Activated T-helper 1 cell treated with anti-CD3 and anti-CD28 coated beads, Interleukin-2, amount 50 U/mL, for 16 hours (primary cell): ENCODE measurements around the gene DVL2.

ENCODE experiments used
- DNase-seq, 2 donors: peaks; one replicate each; pipeline ENCODE4 v3.0.0-alpha.2; 2020; ENCODE audit warnings: low read depth in 1 of 2, low spot score in 1 of 2

DVL2 gene

DNA sequence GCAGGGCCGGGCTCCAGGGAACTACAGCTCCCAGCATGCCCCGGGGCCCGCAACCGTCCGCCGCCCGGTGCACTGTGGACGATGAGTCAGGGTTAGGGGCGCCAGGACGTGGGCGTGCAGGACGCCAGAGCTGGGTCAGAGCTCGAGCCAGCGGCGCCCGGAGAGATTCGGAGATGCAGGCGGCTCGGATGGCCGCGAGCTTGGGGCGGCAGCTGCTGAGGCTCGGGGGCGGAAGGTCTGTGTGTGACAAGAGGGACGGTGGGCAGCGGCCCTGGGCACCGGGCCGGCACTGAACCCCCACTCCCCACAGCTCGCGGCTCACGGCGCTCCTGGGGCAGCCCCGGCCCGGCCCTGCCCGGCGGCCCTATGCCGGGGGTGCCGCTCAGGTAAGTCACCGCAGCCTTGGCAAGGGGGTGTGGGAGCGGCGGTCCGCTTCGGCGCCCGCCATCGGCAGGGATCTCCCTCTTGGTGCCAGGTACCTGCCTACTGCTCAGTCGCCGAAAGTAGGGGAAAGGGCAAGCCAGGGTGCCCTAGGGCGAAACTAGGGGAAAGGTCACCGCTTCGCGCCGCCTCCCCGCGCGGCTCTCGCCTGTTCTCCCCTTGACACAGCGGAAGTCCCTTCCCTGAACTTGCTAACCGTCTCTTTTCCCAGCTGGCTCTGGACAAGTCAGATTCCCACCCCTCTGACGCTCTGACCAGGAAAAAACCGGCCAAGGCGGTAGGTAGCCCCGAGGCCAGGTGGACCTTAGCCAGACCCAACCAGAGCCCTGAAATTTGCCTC lies 14.3 kb downstream of the DVL2 start, which contains the start of the genes ACADVL and DLG4:
Gene ACADVL (plus strand): TSS at position 127 of the 781 bp plus-strand sequence. CDS start 47 bp downstream, at position 174.
Gene DLG4 (minus strand): TSS at position 25 of the 781 bp plus-strand sequence.
- DNase-seq, result peak; percentile 54 to 67

- no peak for DNase-seq
Observed at GRCh38 chr17:7219229-7219811, 15.0 kb downstream of the DVL2 start.

DNA sequence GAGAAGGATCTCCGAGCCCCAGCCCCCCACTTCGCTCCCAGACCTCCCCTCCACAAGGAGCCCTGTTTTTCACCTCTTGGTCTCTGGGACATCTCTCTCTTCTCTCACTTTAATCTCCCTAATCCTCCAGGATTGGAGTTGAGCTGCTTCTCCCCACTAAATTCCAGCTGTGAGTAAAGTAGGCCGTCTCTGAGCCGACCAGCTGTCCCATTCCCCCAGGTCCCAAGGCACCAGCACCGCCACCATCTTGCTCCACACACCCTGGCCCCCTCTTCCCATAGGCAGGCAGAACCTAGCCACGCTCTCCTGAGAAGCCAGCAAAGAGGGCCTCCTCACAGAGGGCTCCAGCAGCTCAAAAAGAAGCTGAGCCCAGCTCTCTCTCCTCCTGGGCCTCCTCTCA lies 15.6 kb downstream of the DVL2 start:
- no peak for DNase-seq

DNA sequence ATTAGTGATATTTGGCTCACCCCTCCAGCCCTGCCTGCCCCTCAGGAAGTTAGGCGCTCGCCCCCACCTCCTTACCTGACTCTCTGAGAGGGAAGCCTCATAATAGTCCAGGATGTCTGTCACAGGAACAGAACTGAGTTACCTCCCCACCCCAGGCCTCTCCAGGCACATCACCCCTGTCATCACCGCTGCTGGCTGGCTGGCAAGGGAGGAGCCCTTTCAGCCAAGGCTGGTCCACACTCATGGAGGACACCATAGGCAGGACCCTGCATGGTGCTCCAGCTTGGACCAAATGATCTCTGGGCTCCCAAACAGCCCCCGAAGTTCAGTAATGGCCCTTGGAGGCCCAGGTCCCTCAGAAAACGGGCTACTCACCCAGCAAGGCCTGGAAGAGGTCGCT lies 16.2 kb downstream of the DVL2 start:
- DNase-seq, result no peak

DNA sequence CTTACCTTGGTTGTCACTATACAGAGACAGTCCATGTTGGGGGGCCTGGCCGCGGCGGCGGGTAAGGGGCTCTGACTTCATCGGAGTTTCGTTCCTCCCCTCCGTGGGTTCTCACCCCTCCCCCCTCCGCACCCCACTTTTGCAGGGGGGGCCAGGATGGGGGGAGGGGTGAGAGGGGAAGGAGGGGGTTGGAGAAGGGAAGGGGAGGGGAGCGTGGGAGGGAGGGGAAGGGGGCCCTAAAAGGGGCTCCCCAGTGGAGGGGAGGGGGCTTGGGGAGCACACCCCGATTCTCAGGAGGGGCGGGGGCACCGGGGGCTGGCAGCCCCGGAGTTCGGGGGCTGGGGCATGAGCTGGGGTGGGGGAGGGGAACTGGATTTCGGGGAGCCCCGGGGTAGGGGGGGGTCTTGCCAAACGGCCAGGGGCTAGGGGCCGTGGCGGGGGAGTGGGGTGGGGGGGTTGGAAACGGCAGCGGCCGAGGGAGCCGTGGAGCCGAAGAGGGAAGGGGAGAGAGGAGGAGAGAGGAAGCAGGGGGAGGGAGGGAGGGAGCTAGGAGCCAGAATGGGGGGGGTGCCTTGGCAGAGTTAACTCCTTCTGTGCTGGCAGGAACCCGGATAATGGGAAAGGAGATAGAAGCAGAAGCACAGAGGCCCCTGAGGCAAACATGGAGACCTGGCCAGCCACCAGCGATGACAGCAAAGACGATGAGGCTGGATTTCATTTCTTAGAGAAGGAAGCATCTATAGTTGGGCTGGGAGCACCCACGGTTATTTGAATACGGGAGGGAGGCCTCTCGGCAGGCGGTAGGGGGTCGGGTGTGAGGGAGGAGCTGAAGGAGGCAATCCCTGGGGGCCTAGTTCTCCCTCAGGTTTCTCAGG lies 17.0 kb downstream of the DVL2 start:
- DNase-seq, result no peak

DNA sequence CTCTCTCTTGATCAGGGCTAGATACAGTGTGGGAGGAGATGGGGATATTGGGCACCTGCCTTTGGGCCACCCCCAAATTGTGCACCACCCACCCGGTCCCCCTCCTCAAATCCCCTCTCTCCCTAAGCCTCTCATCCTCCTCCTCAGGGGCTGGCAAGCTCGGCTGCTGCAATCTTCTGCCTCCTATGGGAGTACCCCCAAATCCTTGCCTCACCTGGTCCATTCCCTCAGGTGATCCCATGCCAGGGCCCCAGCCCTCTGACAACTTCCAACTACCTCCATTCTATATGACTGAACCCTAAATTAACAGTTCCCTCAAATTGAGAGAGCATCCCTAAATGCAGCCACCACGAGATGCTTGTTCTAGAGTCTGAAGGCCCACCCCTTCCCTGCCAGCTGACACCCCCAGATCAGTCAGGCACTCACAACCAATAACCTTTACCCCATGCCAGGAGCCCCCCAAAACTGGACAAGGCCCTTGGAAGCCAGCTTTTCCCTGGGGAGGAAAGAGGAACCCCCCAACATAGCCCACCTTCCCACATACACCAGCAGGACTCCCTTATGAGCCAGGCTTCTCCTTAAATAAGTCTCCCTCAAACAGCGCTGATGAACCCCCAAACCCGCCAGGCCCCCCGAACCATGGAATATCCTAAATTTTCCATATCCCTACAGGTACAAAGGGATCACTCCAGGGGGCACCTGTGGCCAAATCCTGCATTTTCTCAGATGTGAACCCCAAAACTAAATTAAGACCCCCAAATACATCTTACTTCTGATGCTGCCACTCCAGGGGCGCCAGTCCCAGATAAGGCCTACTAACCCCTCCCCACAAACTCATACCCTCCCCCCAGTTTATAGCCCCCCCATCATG lies 17.8 kb downstream of the DVL2 start:
- no peak for DNase-seq

DNA sequence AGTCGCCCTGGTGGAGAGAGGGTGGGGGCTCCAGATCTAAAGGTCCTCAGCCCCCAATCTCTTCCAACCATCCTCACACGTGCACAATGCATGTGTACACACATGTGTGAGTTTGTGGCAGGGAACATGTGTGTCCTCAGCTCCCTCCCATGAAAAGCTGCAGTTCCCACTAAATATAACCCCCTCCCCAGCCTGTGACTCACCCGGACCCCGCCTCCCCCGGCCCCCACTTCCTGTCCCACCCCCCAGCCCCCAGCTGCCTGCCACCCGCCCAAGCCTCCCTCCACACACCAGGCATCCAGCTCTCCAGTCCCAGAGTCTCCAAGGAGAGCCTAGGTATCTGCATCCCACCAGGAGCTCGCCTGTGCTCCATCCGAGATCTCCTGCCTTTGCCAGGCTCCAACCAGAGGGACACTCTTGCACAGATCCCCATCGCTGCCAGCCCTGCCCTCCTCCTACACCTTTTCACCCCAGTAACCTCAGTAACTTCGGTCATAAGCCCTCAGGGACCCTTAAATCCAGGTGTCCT lies 18.6 kb downstream of the DVL2 start:
- no peak for DNase-seq

DNA sequence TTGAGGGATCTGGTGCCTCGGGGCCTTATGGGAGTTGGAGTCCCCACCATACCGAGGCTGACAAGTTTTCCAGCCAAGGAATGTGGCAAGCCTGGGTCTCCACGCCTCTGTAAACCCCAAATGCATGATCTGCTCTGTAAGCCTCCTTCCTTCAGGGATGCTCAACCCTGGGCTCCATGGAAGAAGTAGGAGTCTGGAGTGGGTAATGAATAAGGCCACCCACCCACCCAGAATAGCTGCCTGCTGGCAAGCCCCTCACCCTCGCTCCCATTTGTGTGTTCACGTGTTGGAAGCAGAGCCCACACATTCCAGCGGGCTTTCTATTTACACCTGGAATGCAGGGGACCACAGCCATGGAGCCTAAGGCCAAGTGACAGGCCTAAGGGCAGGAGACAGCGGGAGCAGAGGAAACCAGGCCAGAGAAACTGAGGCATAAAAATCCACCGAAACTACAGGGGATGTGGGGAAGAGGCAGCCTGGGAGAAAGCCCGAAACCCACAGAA lies 19.1 kb downstream of the DVL2 start:
- DNase-seq, result no peak

DNA sequence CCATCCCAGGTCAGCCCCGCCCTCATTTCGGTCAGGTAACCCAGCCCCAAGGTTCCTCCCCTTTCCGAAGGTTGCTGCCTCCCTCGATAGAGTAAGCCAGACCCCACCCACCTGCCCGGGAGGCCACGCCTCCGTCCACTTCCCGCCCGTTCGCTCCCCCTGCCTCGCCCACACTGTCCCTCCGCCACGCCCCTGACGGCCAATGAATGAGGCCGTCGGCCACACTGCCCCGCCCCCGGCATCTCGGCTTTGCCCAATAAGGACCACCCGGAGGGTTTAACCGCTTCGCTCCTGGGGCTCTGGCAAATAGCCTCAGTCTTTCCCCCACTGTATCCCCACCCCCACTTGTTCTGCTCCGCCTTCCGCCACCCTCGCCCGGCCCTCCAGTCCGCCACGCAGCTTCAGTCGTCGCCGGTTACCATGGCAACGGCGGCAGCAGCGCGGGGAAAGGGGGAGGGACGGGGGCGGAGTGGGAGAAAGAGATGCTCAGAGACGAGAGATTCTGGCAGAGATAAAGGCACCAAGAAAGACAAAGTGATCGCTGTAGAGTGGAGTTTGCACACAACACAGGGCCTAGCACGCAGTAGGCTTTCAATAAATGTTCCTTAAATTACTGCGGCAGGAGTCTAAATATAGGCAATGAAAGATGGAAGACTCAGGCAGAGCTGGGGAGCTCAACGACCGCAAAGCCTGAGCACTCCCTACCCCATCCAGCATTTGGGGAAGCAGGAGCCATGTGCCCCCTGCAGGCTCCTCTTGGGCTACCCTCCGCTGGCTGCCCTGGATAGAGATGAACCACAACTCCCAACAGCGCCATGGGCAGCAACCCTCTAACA lies 19.8 kb downstream of the DVL2 start:
- DNase-seq, result peak; percentile 97 to 98

- DNase-seq, result peak in 1 of 2 donors; percentile 57
Observed at GRCh38 chr17:7213895-7214299, 20.4 kb downstream of the DVL2 start.

DNA sequence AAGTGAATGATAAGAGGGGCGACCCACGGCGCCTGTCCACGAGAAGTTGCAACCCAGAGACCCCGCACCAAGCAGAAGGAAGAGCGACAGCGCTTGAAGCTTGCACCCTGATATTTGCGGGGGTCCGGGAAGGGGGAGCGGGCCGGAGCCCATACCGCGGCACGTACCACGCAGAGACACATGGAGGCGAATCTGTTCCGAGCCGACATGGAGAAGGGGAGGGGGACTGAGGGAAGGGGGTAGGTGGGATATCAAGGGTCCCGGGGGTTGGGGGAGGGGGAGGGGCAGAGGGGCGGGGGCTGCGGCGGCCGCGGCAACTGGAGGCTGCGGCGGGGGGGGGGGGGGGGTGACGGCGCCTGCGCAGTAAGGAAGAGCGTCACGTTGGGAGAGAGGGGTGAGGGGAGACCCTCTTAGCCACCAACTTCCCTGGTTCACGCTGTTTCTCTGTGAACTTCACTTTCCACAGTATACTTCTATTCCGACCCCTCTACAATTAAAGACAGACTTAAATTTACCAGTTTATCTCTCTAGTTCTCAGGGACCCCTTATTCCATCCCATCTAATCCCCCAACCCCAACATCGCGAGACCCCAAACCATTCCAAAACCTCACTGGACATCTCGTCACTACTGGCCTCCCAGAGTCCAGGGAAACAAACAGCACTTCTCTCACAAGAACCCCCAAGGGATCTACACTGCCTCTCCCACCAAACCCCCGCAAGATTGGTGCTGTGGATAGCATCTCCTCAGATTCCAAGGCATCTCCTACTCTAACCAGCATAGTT lies 22.6 kb downstream of the DVL2 start:
- no peak for DNase-seq

DNA sequence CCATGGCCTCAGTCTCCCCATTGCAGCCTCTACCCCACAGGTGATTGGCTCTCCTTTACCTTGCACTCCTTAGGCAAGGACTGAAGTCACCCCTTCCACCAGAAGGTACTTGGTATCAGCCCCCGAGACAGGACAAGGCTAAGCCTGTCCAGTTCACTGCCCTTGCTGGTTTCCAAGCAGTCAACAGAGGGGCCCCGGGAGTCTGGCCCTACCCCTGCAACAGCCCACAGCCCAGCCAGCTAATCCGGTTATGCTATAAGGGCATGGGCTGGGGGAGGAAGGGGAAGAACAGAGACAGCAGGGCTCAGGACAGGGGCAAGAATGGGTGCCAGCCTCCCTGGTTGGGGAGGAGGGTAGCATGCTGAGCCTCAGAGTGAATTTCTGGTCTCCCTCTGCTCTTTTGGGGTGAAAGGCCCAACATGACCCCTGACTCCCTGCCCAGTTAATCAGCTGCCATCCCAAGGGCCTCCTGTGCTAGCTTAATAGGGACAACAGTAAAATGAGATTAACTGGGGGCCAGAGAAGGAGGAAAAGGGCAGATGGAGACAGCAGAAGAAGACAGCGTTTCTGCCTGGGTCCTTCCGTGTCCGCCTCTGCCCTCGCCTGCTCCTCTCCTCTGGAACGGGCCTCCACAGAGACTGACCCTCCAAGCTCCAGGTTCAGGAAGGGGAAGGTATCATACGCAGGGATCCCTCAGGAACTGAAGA lies 25.4 kb downstream of the DVL2 start:
- no peak for DNase-seq

- DNase-seq, result no peak
Observed at GRCh38 chr17:7208027-7208571, 26.2 kb downstream of the DVL2 start.

GRCh38 chr17:7207120-7208001 lies 27.0 kb downstream of the DVL2 start:
- DNase-seq, result no peak

- no peak for DNase-seq
Observed at GRCh38 chr17:7205561-7205960, 28.8 kb downstream of the DVL2 start.

- peak; percentile 84 to 87 for DNase-seq
Observed at GRCh38 chr17:7204828-7205461, 29.4 kb downstream of the DVL2 start.
